ENCODE measurements around the gene GSK3B. TPM values are rescaled to one million over a fixed set of nuclear protein-coding genes. Genes with fewer than 3 reads are reported as not detected.

The GSK3B gene
- polyA plus RNA-seq, 3 donors = 16.2 to 20.6 (median 20.5) TPM

DNA sequence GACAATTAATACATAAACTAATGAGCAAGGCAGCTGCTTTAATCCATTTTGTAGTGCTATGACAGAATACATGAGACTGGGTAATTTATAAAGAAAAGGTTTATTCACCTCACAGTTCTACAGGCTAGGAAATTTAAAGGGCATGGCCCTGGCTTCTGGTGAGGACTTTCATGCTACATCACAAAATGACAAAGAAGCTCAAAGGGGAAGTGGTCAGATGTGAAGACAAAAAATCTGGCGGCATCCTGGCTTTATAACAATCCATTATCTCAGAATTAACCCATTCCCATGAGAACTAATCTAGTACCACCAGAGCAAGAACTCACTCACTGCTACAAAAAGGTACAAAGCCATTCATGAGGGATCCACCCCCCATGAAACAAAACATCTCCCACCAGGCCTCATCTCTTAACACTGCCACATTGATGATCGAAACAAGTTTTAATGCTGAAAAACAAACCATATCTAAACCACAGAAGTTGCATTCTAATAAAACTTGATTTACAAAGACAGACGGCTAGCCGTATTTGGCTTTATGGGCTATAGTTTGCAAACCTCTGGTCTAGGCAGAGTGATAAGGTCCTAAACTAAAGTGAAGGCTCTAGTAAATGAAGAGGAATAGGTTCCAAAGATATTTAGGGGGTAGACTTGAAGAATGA lies 44.2 kb downstream of the GSK3B start:
- H3K4me1 Mint-ChIP-seq = peaks cover 26% of the 10 kb centered on the region
- Histone ChIP-seq H4K20me1 (ENCODE audit: insufficient read depth, low read length) (peaks cover 91% of the 10 kb centered on the region), H3K79me2 (ENCODE audit: insufficient read depth, low read length) (peaks cover 100% of the 10 kb centered on the region), H3K27ac (ENCODE audit: low read depth in 1 of 2, low read length in 2 of 2) (peak overlapping the region in 1 of 2 donors; percentile 54), H3K4me3 (replicated peaks in 1 of 3; ENCODE audit: low read depth in 2 of 3, low read length in 3 of 3) (no peak overlapping the region), H2AFZ (ENCODE audit: insufficient read depth, low read depth, low read length, poor library complexity, severe bottlenecking) (no peak overlapping the region), H3K36me3 (replicated peaks in 1 of 2; ENCODE audit: control insufficient read depth in 1 of 2, insufficient read depth in 2 of 2, low read length in 2 of 2) (peaks cover 0 to 12% of the 10 kb centered on the region in 2 donors), H3K27me3 (ENCODE audit: control insufficient read depth in 2 of 2, insufficient read depth in 2 of 2, low read length in 2 of 2) (no peaks in the 10 kb centered on the region), H3K9me3 (replicated peaks in 1 of 2; ENCODE audit: control insufficient read depth in 1 of 2, insufficient read depth in 1 of 2, low read length in 2 of 2) (peaks cover 13 to 16% of the 10 kb centered on the region in 2 donors), H3K4me2 (replicated peaks; ENCODE audit: extremely low read depth, low read length, poor library complexity, severe bottlenecking) (no peak overlapping the region), H3K4me1 (ENCODE audit: control insufficient read depth in 1 of 2, insufficient read depth in 2 of 2, low read length in 2 of 2) (peaks cover 0 to 5% of the 10 kb centered on the region in 2 donors), H3K9ac (ENCODE audit: insufficient read depth, low read length, poor library complexity, severe bottlenecking) (no peak overlapping the region)
- peaks cover 17 to 22% of the 10 kb centered on the region in 2 donors for H3K36me3 Mint-ChIP-seq
- TF ChIP-seq, protein P1, sequence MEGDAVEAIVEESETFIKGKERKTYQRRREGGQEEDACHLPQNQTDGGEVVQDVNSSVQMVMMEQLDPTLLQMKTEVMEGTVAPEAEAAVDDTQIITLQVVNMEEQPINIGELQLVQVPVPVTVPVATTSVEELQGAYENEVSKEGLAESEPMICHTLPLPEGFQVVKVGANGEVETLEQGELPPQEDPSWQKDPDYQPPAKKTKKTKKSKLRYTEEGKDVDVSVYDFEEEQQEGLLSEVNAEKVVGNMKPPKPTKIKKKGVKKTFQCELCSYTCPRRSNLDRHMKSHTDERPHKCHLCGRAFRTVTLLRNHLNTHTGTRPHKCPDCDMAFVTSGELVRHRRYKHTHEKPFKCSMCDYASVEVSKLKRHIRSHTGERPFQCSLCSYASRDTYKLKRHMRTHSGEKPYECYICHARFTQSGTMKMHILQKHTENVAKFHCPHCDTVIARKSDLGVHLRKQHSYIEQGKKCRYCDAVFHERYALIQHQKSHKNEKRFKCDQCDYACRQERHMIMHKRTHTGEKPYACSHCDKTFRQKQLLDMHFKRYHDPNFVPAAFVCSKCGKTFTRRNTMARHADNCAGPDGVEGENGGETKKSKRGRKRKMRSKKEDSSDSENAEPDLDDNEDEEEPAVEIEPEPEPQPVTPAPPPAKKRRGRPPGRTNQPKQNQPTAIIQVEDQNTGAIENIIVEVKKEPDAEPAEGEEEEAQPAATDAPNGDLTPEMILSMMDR (IDR thresholded peaks at IDR 0.05) = no peak
- H3K27ac Mint-ChIP-seq = peak overlapping the region; percentile 6 to 78 (median 17)
- H3K4me3 Mint-ChIP-seq = no peak overlapping the region
- H3K27me3 Mint-ChIP-seq (ENCODE audit: low read depth in 3 of 3) = no peaks in the 10 kb centered on the region
- peaks cover 11 to 23% (median 15%) of the 10 kb centered on the region in 7 donors for H3K9me3 Mint-ChIP-seq
- 0% methylated on average over 1 of the region's 4 CpGs for WGBS (ENCODE audit: insufficient coverage)
- no peak for DNase-seq
- intact Hi-C loops (cut with micrococcal nuclease) = no loop called here

GRCh38 chr3:120049072-120049471 lies 45.2 kb downstream of the GSK3B start:
- WGBS (ENCODE audit: insufficient coverage) = no CpG with 5 or more reads among the region's 2 CpGs
- H4K20me1 ChIP-seq (ENCODE audit: insufficient read depth, low read length) = peaks cover 91% of the 10 kb centered on the region
- Mint-ChIP-seq H3K27ac (peak overlapping the region in 2 of 7 donors; percentile 0 to 67), H3K4me1 (peaks cover 25% of the 10 kb centered on the region), H3K36me3 (peaks cover 15 to 23% of the 10 kb centered on the region in 2 donors), H3K27me3 (ENCODE audit: low read depth in 3 of 3) (no peaks in the 10 kb centered on the region), H3K9me3 (peaks cover 11 to 31% (median 24%) of the 10 kb centered on the region in 7 donors), H3K4me3 (no peak overlapping the region)
- no peak overlapping the region for H3K4me3 ChIP-seq (replicated peaks in 1 of 3; ENCODE audit: low read depth in 2 of 3, low read length in 3 of 3)
- TF ChIP-seq, protein P1 (IDR thresholded peaks at IDR 0.05) = no peak
- no peak overlapping the region for H3K9ac ChIP-seq (ENCODE audit: insufficient read depth, low read length, poor library complexity, severe bottlenecking)
- peaks cover 100% of the 10 kb centered on the region for H3K79me2 ChIP-seq (ENCODE audit: insufficient read depth, low read length)
- H3K9me3 ChIP-seq (replicated peaks in 1 of 2; ENCODE audit: control insufficient read depth in 1 of 2, insufficient read depth in 1 of 2, low read length in 2 of 2) = peaks cover 16 to 26% of the 10 kb centered on the region in 2 donors
- H3K4me2 ChIP-seq (replicated peaks; ENCODE audit: extremely low read depth, low read length, poor library complexity, severe bottlenecking) = no peak overlapping the region
- H3K36me3 ChIP-seq (replicated peaks in 1 of 2; ENCODE audit: control insufficient read depth in 1 of 2, insufficient read depth in 2 of 2, low read length in 2 of 2) = peaks cover 0 to 21% of the 10 kb centered on the region in 2 donors
- no peak for DNase-seq
- no peaks in the 10 kb centered on the region for H3K27me3 ChIP-seq (ENCODE audit: control insufficient read depth in 2 of 2, insufficient read depth in 2 of 2, low read length in 2 of 2)
- H2AFZ ChIP-seq (ENCODE audit: insufficient read depth, low read depth, low read length, poor library complexity, severe bottlenecking) = no peak overlapping the region
- peaks cover 0 to 5% of the 10 kb centered on the region in 2 donors for H3K4me1 ChIP-seq (ENCODE audit: control insufficient read depth in 1 of 2, insufficient read depth in 2 of 2, low read length in 2 of 2)
- intact Hi-C loops (cut with micrococcal nuclease) = no loop called here
- no peak overlapping the region for H3K27ac ChIP-seq (ENCODE audit: low read depth in 1 of 2, low read length in 2 of 2)

Data from CD14-positive monocyte (primary cell).